Esophagus squamous epithelium (tissue), 4 donors: ENCODE measurements around the gene TCF7.

ENCODE experiments used
- CTCF ChIP-seq, 6 experiments: fragments of 450-650 bp in 4 of 6; fragments of 200-600 bp in 2 of 6; sonication (generic) in 2 of 6; IDR thresholded peaks; one replicate each; pipeline ENCODE4 v1.5.1; 2016 to 2019; ENCODE audit warnings: antibody characterized with exemption in 6 of 6, mild to moderate bottlenecking in 4 of 6, moderate library complexity in 4 of 6
- POLR2A ChIP-seq, 4 donors: fragments of 450-650 bp; IDR thresholded peaks; one replicate each; pipeline ENCODE4 v1.6.1; 2017; ENCODE audit warnings: antibody characterized with exemption in 4 of 4, mild to moderate bottlenecking in 4 of 4, moderate library complexity in 3 of 4

- TF ChIP-seq CTCF (IDR thresholded peaks at IDR 0.05) (no peak), POLR2A (IDR thresholded peaks at IDR 0.05) (no peak)
Measured at GRCh38 chr5:134175921-134176510, 61.5 kb downstream of the TCF7 start.
